Skin of body (tissue), 2 donors: ENCODE measurements around the gene LDLRAP1. TPM values are rescaled to one million over a fixed set of nuclear protein-coding genes. Genes with fewer than 3 reads are reported as not detected.
A peak's percentile ranks its signal among the peaks of the same experiment; 100 is the strongest.

Source experiments
- DNase-seq: peaks from one replicate; lab custom pipeline; 2025; lab: John Stamatoyannopoulos, UW
- total RNA-seq: library from RNA; depleted of rRNA; stranded (reverse); fragments of >200 nt; gene quantifications from one replicate; pipeline ENCODE4 v1.2.3, GENCODE V29; 2014

LDLRAP1 gene
- total RNA-seq, 1 donor from 2014 or later: 6.8 TPM

DNA sequence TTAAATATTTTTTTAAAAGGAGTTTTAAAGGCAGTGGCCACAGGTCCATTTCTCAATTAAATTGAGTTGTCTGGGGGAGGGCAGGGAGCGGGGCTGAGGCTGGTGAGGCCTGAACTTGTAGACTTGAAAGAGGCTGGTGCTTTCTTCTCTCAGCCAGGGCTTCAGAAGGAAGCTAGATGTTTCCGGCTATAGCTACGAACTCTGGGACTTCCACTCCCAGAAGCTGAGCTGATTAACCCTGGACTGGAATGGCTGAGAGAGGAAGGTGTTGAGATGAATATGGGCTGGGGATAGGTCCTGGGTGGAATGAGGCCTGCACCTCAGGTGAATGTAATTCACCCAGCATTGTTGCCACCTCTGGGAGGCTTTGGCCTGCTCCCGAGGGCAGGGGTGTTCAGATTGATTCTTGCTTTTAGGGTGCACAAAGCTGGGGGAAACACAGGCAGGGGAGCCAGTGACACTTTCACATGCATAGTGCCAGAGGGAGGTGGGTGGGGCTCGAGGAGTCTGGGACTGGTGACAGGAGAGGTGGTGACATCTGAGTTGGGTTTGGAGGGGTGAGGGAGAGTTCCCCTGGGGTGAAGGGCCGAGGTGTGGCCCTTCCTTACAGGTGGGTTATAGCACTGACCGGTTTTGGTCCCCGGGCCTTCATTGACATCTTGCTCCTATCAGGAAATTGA, 18.2 kb downstream of the LDLRAP1 start:
- DNase-seq: no peak

- no peak for DNase-seq
Observed at GRCh38 chr1:25562101-25562927, 18.9 kb downstream of the LDLRAP1 start.

GRCh38 chr1:25562928-25563283, 19.5 kb downstream of the LDLRAP1 start:
- no peak for DNase-seq

DNA sequence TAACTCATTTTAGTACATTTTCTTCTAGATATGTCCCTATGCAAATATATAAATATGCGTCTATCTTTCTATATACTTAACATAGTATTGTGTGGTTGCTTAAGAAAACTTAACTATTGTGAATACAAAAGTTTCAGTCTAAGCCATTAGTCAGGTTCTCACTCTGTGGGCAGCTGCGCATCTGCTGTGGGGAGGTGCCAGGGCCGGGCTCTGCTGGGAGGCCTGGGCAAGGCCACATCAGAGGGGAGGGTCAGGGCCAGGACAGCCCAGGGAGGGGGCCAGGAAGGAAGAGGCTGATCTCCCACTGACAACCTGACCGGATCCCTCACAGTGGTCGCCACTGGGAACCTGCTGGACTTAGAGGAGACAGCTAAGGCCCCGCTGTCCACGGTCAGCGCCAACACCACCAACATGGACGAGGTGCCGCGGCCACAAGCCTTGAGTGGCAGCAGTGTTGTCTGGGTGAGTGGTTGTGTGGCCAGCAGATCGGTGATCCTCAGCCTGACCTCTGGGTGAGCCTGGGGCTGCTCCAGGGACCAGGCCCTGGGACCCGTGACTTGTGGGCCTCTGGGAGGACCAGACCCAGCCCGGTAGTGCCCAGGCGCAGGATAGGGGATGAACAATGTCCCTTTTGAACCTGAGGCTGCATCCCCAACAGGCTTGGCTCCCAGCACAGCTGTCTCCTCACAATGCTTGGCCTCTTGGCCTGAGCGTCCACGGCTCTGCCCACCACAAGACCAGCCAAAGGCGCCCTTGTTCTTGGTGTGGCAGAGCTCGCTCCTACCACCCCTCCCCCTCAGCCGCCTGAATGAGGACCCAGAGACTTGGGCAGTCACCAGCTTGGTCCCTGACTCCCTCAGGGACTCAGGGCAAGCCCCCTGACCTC, 20.2 kb downstream of the LDLRAP1 start:
- DNase-seq: no peak

DNA sequence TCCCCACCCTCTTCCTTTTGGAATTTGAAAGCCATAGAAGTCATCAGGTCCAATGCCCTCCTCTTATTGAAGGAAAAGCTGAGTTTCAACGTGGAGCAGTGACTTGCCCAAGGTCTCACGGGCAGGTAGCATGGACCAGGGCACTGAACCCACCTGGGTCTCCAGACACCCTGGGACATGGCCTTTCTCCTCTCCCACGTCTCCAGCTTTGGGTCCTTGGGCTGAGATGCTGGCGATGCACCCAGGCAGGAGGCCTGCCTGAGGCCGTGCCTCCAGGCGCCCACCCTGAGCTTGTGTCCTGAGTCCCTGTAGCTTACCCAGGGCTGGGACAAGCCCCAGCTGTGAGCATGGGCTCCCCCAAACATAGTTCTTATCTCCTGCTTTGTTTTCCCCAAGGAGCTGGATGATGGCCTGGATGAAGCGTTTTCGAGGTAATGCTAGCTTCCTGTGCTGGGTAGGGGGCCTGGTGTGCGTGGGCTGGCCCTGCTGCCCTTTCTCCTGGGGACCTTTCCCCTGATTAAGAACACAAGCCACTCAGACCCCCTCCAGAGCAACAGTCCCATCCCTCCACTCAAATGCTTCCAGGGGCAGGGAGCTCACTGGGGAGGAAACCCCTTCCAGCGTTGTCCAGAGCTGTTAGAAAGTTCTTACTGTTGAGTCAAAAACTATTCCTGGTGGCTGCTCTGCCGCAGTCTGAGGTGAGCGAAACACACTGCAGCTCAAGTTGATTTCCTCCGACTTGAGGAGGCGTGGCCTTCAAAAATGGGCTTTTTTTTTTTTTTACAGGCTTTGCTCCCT, 21.6 kb downstream of the LDLRAP1 start:
- DNase-seq: no peak

DNA sequence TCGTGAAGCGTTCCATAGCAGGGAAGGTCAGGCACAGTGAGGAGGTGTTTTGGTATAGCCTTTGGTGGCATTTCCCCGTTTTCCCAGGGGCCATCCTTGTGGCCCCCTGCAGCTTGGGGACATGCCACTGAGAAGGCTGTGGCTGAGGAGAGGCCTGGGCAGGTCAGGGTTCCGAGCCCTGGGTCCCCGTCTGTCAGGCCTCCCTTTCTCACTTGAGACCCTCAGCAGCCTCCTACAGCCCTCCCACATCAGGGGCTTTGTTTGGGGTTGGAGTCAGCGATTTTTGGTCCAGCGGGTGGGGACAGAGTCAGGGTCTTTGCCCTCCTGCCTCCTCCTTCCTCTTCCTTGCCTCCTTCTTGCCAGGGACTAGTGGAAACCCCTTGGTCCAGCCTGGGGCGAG, 22.2 kb downstream of the LDLRAP1 start:
- DNase-seq: no peak

DNA sequence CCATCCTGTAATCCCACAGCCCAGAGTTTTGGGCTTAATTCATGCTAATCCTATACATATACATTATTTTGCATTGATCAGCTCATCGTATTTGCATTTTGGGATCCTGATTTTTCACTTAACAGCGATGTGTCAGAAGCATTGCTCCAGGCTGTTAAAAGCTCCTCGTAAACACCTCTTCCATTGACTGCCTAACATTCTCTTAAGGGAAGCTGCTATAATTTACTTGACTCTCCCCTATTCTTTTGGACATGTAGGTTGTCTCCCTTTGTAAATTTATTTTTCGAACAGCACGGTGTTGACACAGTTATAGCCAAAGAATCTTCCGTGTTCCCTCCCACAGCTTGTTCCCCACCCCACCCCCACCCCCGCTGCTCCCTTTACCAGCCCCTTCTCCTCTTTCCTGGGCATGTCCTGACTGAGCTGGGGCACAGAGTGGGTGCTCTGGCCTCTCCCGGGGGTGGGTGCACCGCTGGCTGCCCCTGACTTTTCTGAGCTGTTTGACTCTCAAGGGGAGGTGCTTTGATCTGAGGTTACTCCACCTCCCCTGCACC, 22.8 kb downstream of the LDLRAP1 start:
- no peak for DNase-seq

DNA sequence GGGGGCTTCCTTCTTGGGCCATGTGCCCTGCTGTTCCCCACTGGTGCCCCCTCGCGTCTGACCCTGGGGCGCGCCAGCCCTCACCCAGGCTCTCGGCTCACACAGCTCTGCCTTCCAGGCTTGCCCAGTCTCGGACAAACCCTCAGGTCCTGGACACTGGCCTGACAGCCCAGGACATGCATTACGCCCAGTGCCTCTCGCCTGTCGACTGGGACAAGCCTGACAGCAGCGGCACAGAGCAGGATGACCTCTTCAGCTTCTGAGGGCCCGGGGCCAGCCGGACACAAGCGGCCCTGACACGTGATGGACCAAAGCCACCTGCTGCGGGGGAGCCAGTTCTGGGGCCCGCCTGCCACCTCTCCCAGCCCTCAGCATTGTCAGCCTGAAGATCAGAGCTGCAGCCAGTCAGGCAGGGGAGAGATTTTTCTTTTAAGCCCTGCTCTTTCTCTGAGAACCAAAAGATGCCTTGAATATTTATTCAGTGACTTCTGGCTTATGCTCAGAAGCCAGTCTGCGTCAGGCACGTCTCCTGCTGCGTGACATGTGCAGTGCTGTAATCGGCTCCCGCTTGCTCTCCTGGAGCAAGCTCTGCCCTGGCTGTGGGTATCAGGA, 23.4 kb downstream of the LDLRAP1 start:
- peak; percentile 38 for DNase-seq

GRCh38 chr1:25567710-25568089, 24.3 kb downstream of the LDLRAP1 start:
- DNase-seq: no peak

DNA sequence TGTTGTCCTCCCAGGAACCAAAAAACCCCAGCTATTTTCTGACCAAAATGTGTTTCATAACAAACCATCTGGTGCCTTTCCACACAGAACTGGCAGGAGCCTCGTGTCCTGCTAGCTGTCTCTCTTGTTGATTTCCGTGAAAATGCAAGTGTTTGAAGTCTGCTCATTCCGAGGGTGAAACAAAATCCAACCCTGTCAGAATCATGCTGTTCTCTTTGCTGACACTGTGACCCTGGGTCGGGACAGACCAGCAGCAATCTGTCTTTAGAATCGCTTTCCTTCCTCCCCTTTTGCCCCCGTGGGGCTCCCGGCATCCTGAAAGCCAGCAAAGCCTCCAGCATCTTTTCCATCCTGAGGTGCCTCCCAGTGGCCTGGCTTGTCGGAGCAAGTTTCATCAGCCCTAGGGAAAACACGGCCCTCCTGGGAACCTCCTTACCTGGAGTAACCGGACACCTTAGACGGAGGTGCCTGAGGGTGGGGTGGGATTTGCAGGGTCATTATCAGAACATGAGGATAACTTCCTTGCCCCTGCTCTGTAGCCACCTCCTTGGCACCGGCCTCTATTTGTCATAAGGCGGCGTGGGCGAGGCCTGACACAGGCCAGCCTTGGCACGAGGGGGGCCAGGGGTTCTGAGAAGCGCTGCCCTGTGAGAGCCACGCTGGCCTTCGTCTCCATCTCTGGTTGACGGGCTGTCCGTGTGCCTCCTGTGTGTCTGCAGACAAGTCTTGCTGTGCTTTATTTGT, 24.9 kb downstream of the LDLRAP1 start:
- DNase-seq: no peak

GRCh38 chr1:25568834-25569596, 25.6 kb downstream of the LDLRAP1 start:
- no peak for DNase-seq

DNA sequence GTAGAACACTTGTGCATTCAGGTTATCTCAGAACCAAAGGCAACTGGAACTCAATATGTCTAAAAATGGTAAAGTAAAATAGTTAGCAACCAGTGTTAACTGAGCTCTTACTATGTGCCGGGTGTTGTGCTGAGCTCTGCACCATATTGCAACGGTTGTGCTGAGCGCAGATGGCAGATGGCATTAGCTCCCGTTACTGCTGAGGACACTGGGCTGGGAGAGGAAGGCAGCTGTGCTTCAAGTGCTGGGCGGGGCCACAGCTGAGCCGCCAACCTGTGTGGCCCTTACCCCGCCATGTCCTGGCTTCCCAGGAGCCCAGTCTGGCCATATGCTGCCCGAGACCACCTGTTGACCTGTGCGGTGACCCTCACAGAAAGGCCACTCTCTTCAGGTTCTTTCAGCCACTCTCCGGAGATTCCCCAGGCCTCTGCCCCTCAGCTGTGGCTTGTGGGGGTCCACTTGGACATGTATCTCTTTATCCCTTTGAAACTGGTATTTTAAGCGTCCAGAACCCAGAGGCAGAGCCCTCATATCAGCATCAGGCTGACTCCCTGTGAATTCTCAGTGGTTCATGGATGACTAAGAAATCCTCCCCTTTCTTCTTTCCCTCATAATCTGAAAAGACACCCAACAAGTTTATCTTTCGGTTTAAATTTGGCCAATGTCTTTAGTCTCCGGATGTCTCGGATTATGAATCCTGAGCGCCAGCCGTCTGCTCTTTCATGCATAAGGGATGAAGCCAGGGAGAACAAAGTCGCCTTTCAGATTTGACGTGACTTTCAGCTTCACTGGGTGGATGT, 26.4 kb downstream of the LDLRAP1 start:
- peak; percentile 23 for DNase-seq

- no peak for DNase-seq
Observed at GRCh38 chr1:25570798-25571521, 27.6 kb downstream of the LDLRAP1 start.

DNA sequence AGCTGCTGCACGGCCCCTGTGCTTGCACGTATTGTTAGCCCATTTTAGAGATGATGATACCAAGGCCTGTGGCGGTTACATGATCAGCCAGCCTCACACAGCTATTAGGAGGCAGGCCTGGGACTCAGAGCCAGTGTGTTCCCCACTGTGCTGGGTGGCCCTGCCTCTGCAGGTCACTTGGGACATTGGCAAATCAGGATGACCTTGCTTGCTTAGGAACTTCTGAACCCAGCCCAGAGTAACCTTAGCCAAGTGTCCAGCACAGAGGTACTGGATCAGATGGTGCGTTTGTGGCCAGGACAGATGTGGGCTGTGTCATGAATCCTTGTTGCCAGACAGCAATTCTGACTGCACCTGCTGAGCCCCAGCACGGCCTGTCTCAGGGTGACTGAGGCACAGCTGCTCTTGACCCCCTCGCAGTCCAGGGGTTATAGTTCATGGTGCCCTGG, 28.1 kb downstream of the LDLRAP1 start:
- no peak for DNase-seq

DNA sequence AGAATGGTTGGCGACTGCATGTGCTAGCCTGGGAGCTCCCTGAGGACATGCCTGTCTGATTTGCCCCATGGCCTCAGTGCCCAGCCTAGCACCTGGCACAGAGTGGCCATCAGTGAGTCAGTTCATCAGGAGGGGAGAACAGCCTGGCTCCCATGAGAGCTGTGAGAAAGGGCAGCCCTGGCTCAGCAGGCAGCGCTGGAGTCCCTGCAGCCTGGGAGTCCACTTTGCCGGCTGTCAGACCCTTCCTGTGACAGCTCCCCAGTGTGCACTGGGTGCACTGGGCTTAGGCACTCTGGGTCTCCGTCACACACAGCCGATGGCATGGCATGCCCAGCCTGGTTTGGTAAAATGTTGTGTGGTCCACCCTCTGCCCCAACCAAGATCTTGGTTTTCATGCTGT, 28.7 kb downstream of the LDLRAP1 start:
- DNase-seq: no peak

DNA sequence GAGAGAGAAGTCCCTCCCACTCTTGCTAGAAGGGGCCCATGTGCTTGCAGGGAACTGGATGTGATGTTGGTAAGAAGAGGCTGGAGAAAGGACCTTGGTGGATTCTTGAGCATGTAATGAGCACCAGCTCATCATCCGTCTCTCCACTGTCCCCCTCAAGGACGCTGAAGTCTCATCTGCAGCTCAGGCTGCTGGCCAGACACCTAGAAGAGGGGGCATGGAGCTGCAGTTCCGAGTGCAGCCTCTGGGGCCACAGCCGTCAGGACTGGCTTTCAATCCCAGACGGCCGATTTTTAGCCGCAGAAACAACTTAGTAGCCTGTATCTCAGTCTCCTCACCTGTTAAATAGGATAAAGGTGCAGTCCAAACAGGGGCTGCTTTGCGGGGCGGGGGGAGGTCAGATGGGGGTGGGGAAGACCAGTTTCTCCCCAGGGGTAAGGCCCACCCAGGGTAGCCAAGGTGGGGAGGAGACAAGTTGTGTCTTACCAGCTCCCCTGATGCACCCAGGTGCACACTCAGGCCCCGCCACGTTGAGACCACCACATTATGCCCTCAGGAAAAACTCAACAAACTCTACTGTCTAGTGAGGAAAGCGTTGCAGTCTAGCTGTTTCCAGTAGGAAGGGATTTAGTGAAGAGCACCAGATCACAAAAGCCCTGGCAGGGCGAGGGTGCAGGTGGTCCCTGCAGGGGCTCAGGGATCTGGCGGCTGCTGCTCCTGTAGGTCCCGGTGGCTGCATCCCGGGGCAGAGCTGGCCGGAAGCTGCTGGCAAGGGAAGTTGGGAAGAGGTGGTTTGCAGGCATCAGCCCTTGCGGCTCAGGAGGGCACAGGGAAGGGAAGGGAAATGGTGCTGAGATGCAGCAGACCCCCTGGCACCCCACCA, 29.5 kb downstream of the LDLRAP1 start:
- no peak for DNase-seq
